GM23338 (cell line): ENCODE results near the gene ZBTB2. TPM values are rescaled to one million over a fixed set of nuclear protein-coding genes. Genes with fewer than 3 reads are reported as not detected.
A peak's percentile ranks its signal among the peaks of the same experiment; 100 is the strongest.

Experiments
- ATAC-seq: fragments of 200-7000 bp; cut with Tn5 transposase; 3 replicates; pipeline ENCODE4 v1.9.1; 2020
- DNase-seq: peaks from one replicate; pipeline ENCODE4 v3.0.0-alpha.2; 2015; ENCODE audit warnings: low spot score
- H2AFZ ChIP-seq: fragments of 200-600 bp; sonication (generic); 2 replicates; pipeline ENCODE4 v1.8.0; 2016; ENCODE audit warnings: antibody characterized with exemption, mild to moderate bottlenecking, moderate library complexity
- H3F3A ChIP-seq: fragments of 200-600 bp; sonication (generic); replicated peaks from 2 replicates; pipeline ENCODE4 v1.8.0; 2017; ENCODE audit warnings: antibody characterized with exemption, mixed run types, low read depth
- H3K27ac ChIP-seq: fragments of 200-600 bp; sonication (generic); 2 replicates; pipeline ENCODE4 v1.6.1; 2016; ENCODE audit warnings: low read depth
- H3K27me3 ChIP-seq: fragments of 200-600 bp; sonication (generic); 2 replicates; pipeline ENCODE4 v1.8.0; 2016; ENCODE audit warnings: mild to moderate bottlenecking, mixed run types, moderate library complexity; ENCODE audit not compliant: insufficient read depth
- H3K36me3 ChIP-seq: fragments of 200-600 bp; sonication (generic); 2 replicates; pipeline ENCODE4 v1.8.0; 2016; ENCODE audit warnings: mild to moderate bottlenecking; ENCODE audit not compliant: insufficient read depth
- H3K4me1 ChIP-seq: fragments of 200-600 bp; sonication (generic); 2 replicates; pipeline ENCODE4 v1.8.0; 2016; ENCODE audit warnings: mild to moderate bottlenecking, moderate library complexity; ENCODE audit not compliant: insufficient read depth
- H3K4me2 ChIP-seq: fragments of 200-600 bp; sonication (generic); 2 replicates; pipeline ENCODE4 v1.7.1; 2017; ENCODE audit warnings: mixed run types
- H3K4me3 ChIP-seq: fragments of 200-600 bp; sonication (generic); 2 replicates; pipeline ENCODE4 v1.6.1; 2016; ENCODE audit warnings: mixed run types
- H3K79me2 ChIP-seq: fragments of 200-600 bp; sonication (generic); replicated peaks from 2 replicates; pipeline ENCODE4 v1.8.0; 2017; ENCODE audit warnings: mild to moderate bottlenecking; ENCODE audit not compliant: insufficient read depth
- H3K9me2 ChIP-seq: fragments of 200-600 bp; sonication (generic); 2 replicates; pipeline ENCODE4 v1.8.0; 2017; ENCODE audit not compliant: insufficient read depth
- H4K20me1 ChIP-seq: fragments of 200-600 bp; sonication (generic); replicated peaks from 2 replicates; pipeline ENCODE4 v1.8.0; 2017; ENCODE audit warnings: mild to moderate bottlenecking; ENCODE audit not compliant: insufficient read depth
- H3K27ac Mint-ChIP-seq: 2 replicates; pipeline ENCODE4 v1.8.0; 2020; ENCODE audit warnings: inconsistent platforms, mild to moderate bottlenecking, moderate library complexity, mixed read lengths
- H3K27me3 Mint-ChIP-seq: 3 replicates; pipeline ENCODE4 v1.8.0; 2022; ENCODE audit warnings: low read depth, mild to moderate bottlenecking, moderate library complexity, mixed read lengths, inconsistent platforms; ENCODE audit not compliant: insufficient read depth, poor library complexity
- H3K36me3 Mint-ChIP-seq: 3 replicates; pipeline ENCODE4 v1.8.0; 2021; ENCODE audit warnings: low read depth, mild to moderate bottlenecking, inconsistent platforms, moderate library complexity, mixed read lengths
- H3K4me1 Mint-ChIP-seq: 3 replicates; pipeline ENCODE4 v1.8.0; 2020; ENCODE audit warnings: mild to moderate bottlenecking, inconsistent platforms, mixed read lengths
- H3K4me3 Mint-ChIP-seq: 3 replicates; pipeline ENCODE4 v1.8.0; 2021; ENCODE audit warnings: moderate library complexity, mild to moderate bottlenecking, inconsistent platforms, mixed read lengths
- H3K9me3 Mint-ChIP-seq: 3 replicates; pipeline ENCODE4 v1.8.0; 2020; ENCODE audit warnings: moderate library complexity, mild to moderate bottlenecking, inconsistent platforms, mixed read lengths
- CREB1 ChIP-seq: fragments of 250-450 bp; sonication (Bioruptor Pico); IDR thresholded peaks from 2 replicates; pipeline ENCODE4 v1.5.0; 2020; ENCODE audit warnings: low read depth, mild to moderate bottlenecking, moderate library complexity
- CTCF ChIP-seq, 2 experiments: fragments of 200-600 bp in 1 of 2; sonication (generic) in 1 of 2; conservative IDR thresholded peaks; 2 replicates each; pipeline versions ENCODE4 v1.5.1 to v1.6.1; 2016 to 2017; ENCODE audit warnings: antibody characterized with exemption in 2 of 2, low read depth in 2 of 2, mild to moderate bottlenecking in 2 of 2, moderate library complexity in 1 of 2
- ETS1 ChIP-seq: IDR thresholded peaks from 2 replicates; pipeline ENCODE4 v1.6.1; 2016; ENCODE audit warnings: antibody characterized with exemption
- EZH2phosphoT487 ChIP-seq: fragments of 200-600 bp; sonication (generic); IDR thresholded peaks from one replicate; pipeline ENCODE4 v1.8.1; 2018; ENCODE audit warnings: antibody characterized with exemption; ENCODE audit not compliant: unreplicated experiment
- JUNB ChIP-seq: IDR thresholded peaks from one replicate; pipeline ENCODE4 v1.6.1; 2016; ENCODE audit warnings: antibody characterized with exemption; ENCODE audit not compliant: unreplicated experiment
- NANOG ChIP-seq: IDR thresholded peaks from 2 replicates; pipeline ENCODE4 v1.6.1; 2016; ENCODE audit warnings: antibody characterized with exemption, borderline replicate concordance
- ZNF114 ChIP-seq: fragments of 250-450 bp; sonication (Bioruptor Pico); IDR thresholded peaks from 2 replicates; pipeline ENCODE4 v1.5.0; 2020; ENCODE audit warnings: mild to moderate bottlenecking, moderate library complexity
- ZNF462 ChIP-seq: fragments of 250-450 bp; sonication (Bioruptor Pico); IDR thresholded peaks from 2 replicates; pipeline ENCODE4 v1.5.0; 2020; ENCODE audit warnings: mild to moderate bottlenecking, moderate library complexity
- polyA plus RNA-seq: library from polyadenylated mRNA; unstranded; fragments of >200 nt; fragmentation: Nextera tagmentation; extraction: Ambion mirVana; gene quantifications from 2 replicates; pipeline ENCODE4 v1.2.1, GENCODE V29; 2016
- total RNA-seq: library from RNA; depleted of rRNA; stranded (reverse); fragments of >200 nt; shearing (Covaris generic); gene quantifications from 2 replicates; pipeline ENCODE4 v1.2.3, GENCODE V29; 2014

Gene ZBTB2
- total and polyA plus RNA-seq, 2 experiments from 2014 or later = 11.4 to 21.9 TPM

GRCh38 chr6:151380848-151381205 lies 10.5 kb downstream of the ZBTB2 start:
- Mint-ChIP-seq H3K36me3 (peaks cover 5% of the 10 kb centered on the region), H3K4me1 (peaks cover 28% of the 10 kb centered on the region), H3K27ac (peak overlapping the region; percentile 27), H3K4me3 (no peak overlapping the region), H3K9me3 (no peaks in the 10 kb centered on the region), H3K27me3 (peaks cover 2% of the 10 kb centered on the region)
- peak overlapping the region; percentile 87; the same call in 1 of the 2 replicates for H3K27ac ChIP-seq
- H2AFZ ChIP-seq = no peak overlapping the region
- TF ChIP-seq EZH2phosphoT487 (no peak), CTCF (conservative IDR thresholded peaks at IDR 0.05; ENCODE audit: low read depth in 2 of 2) (peak in 1 of 2 experiments; percentile 44; a peak in 2 of 4 replicates)
- no peaks in the 10 kb centered on the region for H4K20me1 ChIP-seq
- ATAC-seq (peak; percentile 66), DNase-seq (peak; percentile 28)
- H3K4me1 ChIP-seq = peaks cover 10% of the 10 kb centered on the region
- H3K27me3 ChIP-seq = no peaks in the 10 kb centered on the region
- H3K4me2 ChIP-seq = peak overlapping the region; percentile 52; the same call in 1 of the 2 replicates
- H3K36me3 ChIP-seq = no peaks in the 10 kb centered on the region
- no peak overlapping the region for H3K4me3 ChIP-seq
- peaks cover 99% of the 10 kb centered on the region for H3K79me2 ChIP-seq
- H3F3A ChIP-seq = no peaks in the 10 kb centered on the region; the same call in 1 of the 2 replicates
- no peaks in the 10 kb centered on the region for H3K9me2 ChIP-seq

- Mint-ChIP-seq H3K27me3 (peaks cover 2% of the 10 kb centered on the region), H3K4me3 (no peak overlapping the region), H3K36me3 (peaks cover 5% of the 10 kb centered on the region), H3K27ac (peak overlapping the region; percentile 27), H3K9me3 (no peaks in the 10 kb centered on the region), H3K4me1 (peaks cover 30% of the 10 kb centered on the region)
- Histone ChIP-seq H3K9me2 (no peaks in the 10 kb centered on the region), H3K4me3 (no peak overlapping the region), H3K4me1 (peaks cover 13% of the 10 kb centered on the region), H3K36me3 (no peaks in the 10 kb centered on the region), H3F3A (no peaks in the 10 kb centered on the region; the same call in 1 of the 2 replicates), H3K4me2 (peak overlapping the region; percentile 52; the same call in 1 of the 2 replicates), H3K27ac (peak overlapping the region; percentile 87; the same call in 1 of the 2 replicates), H4K20me1 (no peaks in the 10 kb centered on the region), H3K79me2 (peaks cover 99% of the 10 kb centered on the region), H3K27me3 (no peaks in the 10 kb centered on the region), H2AFZ (no peak overlapping the region)
- DNase-seq = peak; percentile 17
- ATAC-seq = peak; percentile 62
- TF ChIP-seq CTCF (conservative IDR thresholded peaks at IDR 0.05; ENCODE audit: low read depth in 2 of 2) (no peak), NANOG (no peak), CREB1 (CRISPR knock-in tag) (no peak), EZH2phosphoT487 (no peak), JUNB (no peak), ZNF462 (CRISPR knock-in tag) (no peak), ZNF114 (no peak), ETS1 (no peak)
These were observed 11.2 kb downstream of the ZBTB2 start for GRCh38 chr6:151379933-151380847.
